ENCODE data around the gene NRP1.

DNA sequence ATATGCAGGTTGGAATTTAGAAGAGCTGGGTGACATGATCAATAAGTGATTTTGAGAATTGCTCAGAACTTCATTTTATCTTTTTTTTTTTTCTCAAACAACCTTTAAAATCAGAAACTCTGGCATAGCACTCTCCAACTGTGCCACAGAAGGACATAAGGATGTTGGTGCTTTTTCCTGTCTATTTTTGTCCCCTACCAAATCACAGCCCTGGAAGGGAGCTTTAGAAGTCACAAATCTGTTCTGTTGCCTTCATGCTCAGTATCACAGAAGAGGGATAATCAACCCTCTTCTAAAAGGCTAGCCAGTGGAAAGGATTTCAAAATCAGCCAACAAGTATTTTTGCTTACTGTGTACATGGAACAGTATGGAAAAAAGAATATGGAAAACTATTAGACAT lies 14.8 kb upstream of the NRP1 start:
- TF ChIP-seq, protein P1, sequence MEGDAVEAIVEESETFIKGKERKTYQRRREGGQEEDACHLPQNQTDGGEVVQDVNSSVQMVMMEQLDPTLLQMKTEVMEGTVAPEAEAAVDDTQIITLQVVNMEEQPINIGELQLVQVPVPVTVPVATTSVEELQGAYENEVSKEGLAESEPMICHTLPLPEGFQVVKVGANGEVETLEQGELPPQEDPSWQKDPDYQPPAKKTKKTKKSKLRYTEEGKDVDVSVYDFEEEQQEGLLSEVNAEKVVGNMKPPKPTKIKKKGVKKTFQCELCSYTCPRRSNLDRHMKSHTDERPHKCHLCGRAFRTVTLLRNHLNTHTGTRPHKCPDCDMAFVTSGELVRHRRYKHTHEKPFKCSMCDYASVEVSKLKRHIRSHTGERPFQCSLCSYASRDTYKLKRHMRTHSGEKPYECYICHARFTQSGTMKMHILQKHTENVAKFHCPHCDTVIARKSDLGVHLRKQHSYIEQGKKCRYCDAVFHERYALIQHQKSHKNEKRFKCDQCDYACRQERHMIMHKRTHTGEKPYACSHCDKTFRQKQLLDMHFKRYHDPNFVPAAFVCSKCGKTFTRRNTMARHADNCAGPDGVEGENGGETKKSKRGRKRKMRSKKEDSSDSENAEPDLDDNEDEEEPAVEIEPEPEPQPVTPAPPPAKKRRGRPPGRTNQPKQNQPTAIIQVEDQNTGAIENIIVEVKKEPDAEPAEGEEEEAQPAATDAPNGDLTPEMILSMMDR (IDR thresholded peaks at IDR 0.05): no peak
- no peak for TF ChIP-seq MEF2A (IDR thresholded peaks at IDR 0.05; ENCODE audit: borderline replicate concordance, low read depth)
- no peak for TF ChIP-seq EZH2phosphoT487 (IDR thresholded peaks at IDR 0.05; ENCODE audit: borderline replicate concordance, low read depth)
- TF ChIP-seq GABPA (IDR thresholded peaks at IDR 0.05; ENCODE audit: low read depth): no peak
- TF ChIP-seq, protein P2, sequence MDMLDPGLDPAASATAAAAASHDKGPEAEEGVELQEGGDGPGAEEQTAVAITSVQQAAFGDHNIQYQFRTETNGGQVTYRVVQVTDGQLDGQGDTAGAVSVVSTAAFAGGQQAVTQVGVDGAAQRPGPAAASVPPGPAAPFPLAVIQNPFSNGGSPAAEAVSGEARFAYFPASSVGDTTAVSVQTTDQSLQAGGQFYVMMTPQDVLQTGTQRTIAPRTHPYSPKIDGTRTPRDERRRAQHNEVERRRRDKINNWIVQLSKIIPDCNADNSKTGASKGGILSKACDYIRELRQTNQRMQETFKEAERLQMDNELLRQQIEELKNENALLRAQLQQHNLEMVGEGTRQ (IDR thresholded peaks at IDR 0.05; ENCODE audit: borderline replicate concordance, low read depth, low read length): no peak
- no peak for TF ChIP-seq YY1 (IDR thresholded peaks at IDR 0.05; ENCODE audit: low read depth)
- TF ChIP-seq FOXM1 (IDR thresholded peaks at IDR 0.05; ENCODE audit: low read depth): no peak
- no peak for TF ChIP-seq MXI1 (IDR thresholded peaks at IDR 0.05; ENCODE audit: low read depth, low read length)
- TF ChIP-seq CHD2 (IDR thresholded peaks at IDR 0.05; ENCODE audit: low read length, partially characterized antibody): no peak
- TF ChIP-seq, protein P3, sequence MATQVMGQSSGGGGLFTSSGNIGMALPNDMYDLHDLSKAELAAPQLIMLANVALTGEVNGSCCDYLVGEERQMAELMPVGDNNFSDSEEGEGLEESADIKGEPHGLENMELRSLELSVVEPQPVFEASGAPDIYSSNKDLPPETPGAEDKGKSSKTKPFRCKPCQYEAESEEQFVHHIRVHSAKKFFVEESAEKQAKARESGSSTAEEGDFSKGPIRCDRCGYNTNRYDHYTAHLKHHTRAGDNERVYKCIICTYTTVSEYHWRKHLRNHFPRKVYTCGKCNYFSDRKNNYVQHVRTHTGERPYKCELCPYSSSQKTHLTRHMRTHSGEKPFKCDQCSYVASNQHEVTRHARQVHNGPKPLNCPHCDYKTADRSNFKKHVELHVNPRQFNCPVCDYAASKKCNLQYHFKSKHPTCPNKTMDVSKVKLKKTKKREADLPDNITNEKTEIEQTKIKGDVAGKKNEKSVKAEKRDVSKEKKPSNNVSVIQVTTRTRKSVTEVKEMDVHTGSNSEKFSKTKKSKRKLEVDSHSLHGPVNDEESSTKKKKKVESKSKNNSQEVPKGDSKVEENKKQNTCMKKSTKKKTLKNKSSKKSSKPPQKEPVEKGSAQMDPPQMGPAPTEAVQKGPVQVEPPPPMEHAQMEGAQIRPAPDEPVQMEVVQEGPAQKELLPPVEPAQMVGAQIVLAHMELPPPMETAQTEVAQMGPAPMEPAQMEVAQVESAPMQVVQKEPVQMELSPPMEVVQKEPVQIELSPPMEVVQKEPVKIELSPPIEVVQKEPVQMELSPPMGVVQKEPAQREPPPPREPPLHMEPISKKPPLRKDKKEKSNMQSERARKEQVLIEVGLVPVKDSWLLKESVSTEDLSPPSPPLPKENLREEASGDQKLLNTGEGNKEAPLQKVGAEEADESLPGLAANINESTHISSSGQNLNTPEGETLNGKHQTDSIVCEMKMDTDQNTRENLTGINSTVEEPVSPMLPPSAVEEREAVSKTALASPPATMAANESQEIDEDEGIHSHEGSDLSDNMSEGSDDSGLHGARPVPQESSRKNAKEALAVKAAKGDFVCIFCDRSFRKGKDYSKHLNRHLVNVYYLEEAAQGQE (IDR thresholded peaks at IDR 0.05; ENCODE audit: low read depth, low read length): no peak
- TF ChIP-seq RFX5 (IDR thresholded peaks at IDR 0.05; ENCODE audit: low read length): no peak
- no peak for TF ChIP-seq SMC3 (IDR thresholded peaks at IDR 0.05; ENCODE audit: low read depth, low read length)

All from SK-N-SH (cell line).